HEK293T (cell line): ENCODE data around the gene H6PD.

ENCODE experiments used
- CTCF ChIA-PET: fragments of 350-600 bp; formaldehyde crosslinking; extraction: SDS; loops from one replicate; lab custom pipeline; 2021; ENCODE audit warnings: antibody characterized with exemption, inconsistent platforms; lab: Yijun Ruan, JAX
- POLR2A ChIA-PET: fragments of 350-600 bp; formaldehyde crosslinking; extraction: SDS; loops from one replicate; lab custom pipeline; 2020; ENCODE audit warnings: antibody characterized with exemption, inconsistent platforms; lab: Yijun Ruan, JAX
- DNase-seq: peaks from one replicate; pipeline ENCODE4 v3.0.0; 2012; ENCODE audit warnings: mixed read lengths; ENCODE audit errors: extremely low spot score
- ARNT ChIP-seq: fragments of 450-650 bp; IDR thresholded peaks from 2 replicates; pipeline ENCODE4 v1.6.1; 2017; ENCODE audit warnings: mild to moderate bottlenecking
- BHLHE40 ChIP-seq: fragments of 450-650 bp; IDR thresholded peaks from 2 replicates; pipeline ENCODE4 v1.6.1; 2016; ENCODE audit warnings: mild to moderate bottlenecking, moderate library complexity, borderline replicate concordance
- CTBP1 ChIP-seq: fragments of 450-650 bp; IDR thresholded peaks from 2 replicates; pipeline ENCODE4 v1.6.1; 2016; ENCODE audit warnings: borderline replicate concordance
- ELF4 ChIP-seq: fragments of 450-650 bp; IDR thresholded peaks from 2 replicates; pipeline ENCODE4 v1.6.1; 2017; ENCODE audit warnings: antibody characterized with exemption
- FOXA1 ChIP-seq: fragments of 450-650 bp; IDR thresholded peaks from 2 replicates; pipeline ENCODE4 v1.6.1; 2016; ENCODE audit warnings: mild to moderate bottlenecking
- FOXK2 ChIP-seq: fragments of 450-650 bp; IDR thresholded peaks from 2 replicates; pipeline ENCODE4 v1.6.1; 2016; ENCODE audit warnings: mild to moderate bottlenecking
- FOXM1 ChIP-seq: fragments of 450-650 bp; IDR thresholded peaks from 2 replicates; pipeline ENCODE4 v1.6.1; 2017; ENCODE audit warnings: mild to moderate bottlenecking, borderline replicate concordance
- HDGF ChIP-seq: fragments of 450-650 bp; IDR thresholded peaks from 2 replicates; pipeline ENCODE4 v1.6.1; 2017; ENCODE audit warnings: antibody characterized with exemption, borderline replicate concordance
- L3MBTL2 ChIP-seq: fragments of 450-650 bp; conservative IDR thresholded peaks from 2 replicates; pipeline ENCODE4 v1.6.1; 2016; ENCODE audit warnings: mild to moderate bottlenecking
- LEF1 ChIP-seq: fragments of 450-650 bp; IDR thresholded peaks from 2 replicates; pipeline ENCODE4 v1.6.1; 2017; ENCODE audit warnings: mild to moderate bottlenecking, borderline replicate concordance
- NFRKB ChIP-seq: fragments of 450-650 bp; IDR thresholded peaks from 2 replicates; pipeline ENCODE4 v1.6.1; 2016; ENCODE audit warnings: mild to moderate bottlenecking, moderate library complexity
- PKNOX1 ChIP-seq: fragments of 450-650 bp; IDR thresholded peaks from 2 replicates; pipeline ENCODE4 v1.6.1; 2016
- SP1 ChIP-seq: fragments of 450-650 bp; IDR thresholded peaks from 2 replicates; pipeline ENCODE4 v1.6.1; 2017
- SUZ12 ChIP-seq: fragments of 450-650 bp; IDR thresholded peaks from 2 replicates; pipeline ENCODE4 v1.6.1; 2016; ENCODE audit warnings: mild to moderate bottlenecking
- TARDBP ChIP-seq: fragments of 450-650 bp; IDR thresholded peaks from 2 replicates; pipeline ENCODE4 v1.6.1; 2016
- ZNF384 ChIP-seq: fragments of 450-650 bp; IDR thresholded peaks from 2 replicates; pipeline ENCODE4 v1.6.1; 2016

Gene H6PD

GRCh38 chr1:9233241-9233941, 1.2 kb upstream of the H6PD start:
- no peak for DNase-seq
- ChIA-PET POLR2A (interaction anchor here (1.3 kb wide), 1 partner anchor 11 kb away, joined by 5 read pairs; no protein-coding TSS in a partner anchor), CTCF (interaction anchor here (0.7 to 1.3 kb wide), 5 partner anchors 10 to 118 kb away, joined by 3 to 5 read pairs (median 3); no protein-coding TSS in a partner anchor)
- TF ChIP-seq SUZ12: no peak
- no peak for TF ChIP-seq L3MBTL2
- TF ChIP-seq ZNF384: no peak
- no peak for TF ChIP-seq TARDBP
- no peak for TF ChIP-seq SP1
- TF ChIP-seq BHLHE40: no peak
- TF ChIP-seq NFRKB: no peak
- TF ChIP-seq FOXK2: no peak
- no peak for TF ChIP-seq FOXA1
- TF ChIP-seq FOXM1: no peak
- no peak for TF ChIP-seq ELF4
- no peak for TF ChIP-seq HDGF
- TF ChIP-seq PKNOX1: no peak

GRCh38 chr1:9233942-9234222, 692 bp upstream of the H6PD start:
- ChIA-PET CTCF (interaction anchor here (0.7 to 1.6 kb wide), 6 partner anchors 10 to 271 kb away, joined by 3 to 5 read pairs (median 3); no protein-coding TSS in a partner anchor), POLR2A (interaction anchor here (1.0 to 1.8 kb wide), 3 partner anchors 8 to 11 kb away, joined by 3 to 8 read pairs (median 5); no protein-coding TSS in a partner anchor)
- no peak for TF ChIP-seq ZNF384
- no peak for TF ChIP-seq SUZ12
- no peak for TF ChIP-seq PKNOX1
- TF ChIP-seq BHLHE40: no peak
- no peak for TF ChIP-seq FOXM1
- no peak for TF ChIP-seq ARNT
- TF ChIP-seq CTBP1: no peak
- TF ChIP-seq L3MBTL2: no peak
- TF ChIP-seq FOXK2: no peak
- TF ChIP-seq LEF1: no peak
- TF ChIP-seq SP1: no peak
- TF ChIP-seq NFRKB: no peak
- no peak for TF ChIP-seq FOXA1
- no peak for TF ChIP-seq HDGF
- DNase-seq: no peak

- DNase-seq: peak; percentile 54
- no peak for TF ChIP-seq SP1
- TF ChIP-seq CTBP1: no peak
- TF ChIP-seq FOXA1: no peak
- ChIA-PET POLR2A (interaction anchor here (0.6 to 1.8 kb wide), 4 partner anchors 7 to 232 kb away, joined by 3 to 8 read pairs (median 5); no protein-coding TSS in a partner anchor), CTCF (interaction anchor here (0.6 to 1.6 kb wide), 4 partner anchors 11 to 272 kb away, joined by 3 to 4 read pairs (median 3); no protein-coding TSS in a partner anchor)
These were observed 504 bp downstream of the H6PD start for GRCh38 chr1:9235096-9235459.

- CTCF ChIA-PET: interaction anchor here (1.6 kb wide), 1 partner anchor 273 kb away, joined by 3 read pairs; no protein-coding TSS in a partner anchor
- DNase-seq: no peak
- POLR2A ChIA-PET: interaction anchor here (0.6 to 1.8 kb wide), 3 partner anchors 10 to 231 kb away, joined by 3 to 8 read pairs (median 5); no protein-coding TSS in a partner anchor
- TF ChIP-seq LEF1 (no peak), FOXK2 (no peak), FOXA1 (no peak), CTBP1 (no peak), SP1 (no peak), TARDBP (no peak), ARNT (no peak), ELF4 (no peak), NFRKB (no peak), PKNOX1 (no peak), FOXM1 (no peak), L3MBTL2 (no peak), ZNF384 (no peak)
These were observed 986 bp downstream of the H6PD start for GRCh38 chr1:9235560-9235959.

GRCh38 chr1:9238134-9238533, 3.6 kb downstream of the H6PD start:
- no peak for DNase-seq
- CTCF ChIA-PET: no interaction called here
- POLR2A ChIA-PET: no interaction called here
- TF ChIP-seq SP1: no peak
- no peak for TF ChIP-seq FOXA1
- TF ChIP-seq TARDBP: no peak
- TF ChIP-seq FOXM1: no peak
- TF ChIP-seq CTBP1: no peak
- no peak for TF ChIP-seq HDGF
- TF ChIP-seq SUZ12: no peak
- TF ChIP-seq FOXK2: no peak
- no peak for TF ChIP-seq LEF1
- no peak for TF ChIP-seq L3MBTL2
- no peak for TF ChIP-seq ELF4
- TF ChIP-seq NFRKB: no peak
- no peak for TF ChIP-seq PKNOX1
